Activated T-helper 1 cell treated with anti-CD3 and anti-CD28 coated beads, Interleukin-2, amount 50 U/mL, for 16 hours (primary cell): ENCODE results near the gene MUC5B.
"Not testable (repeated sequence)": the region's sequence is repeated elsewhere in the genome, so short reads cannot be mapped to it uniquely, and the experiment has no call there.

Source experiments
- DNase-seq, 2 donors: peaks; one replicate each; pipeline ENCODE4 v3.0.0-alpha.2; 2020; ENCODE audit warnings: low read depth in 1 of 2, low spot score in 1 of 2

Gene MUC5B

DNA sequence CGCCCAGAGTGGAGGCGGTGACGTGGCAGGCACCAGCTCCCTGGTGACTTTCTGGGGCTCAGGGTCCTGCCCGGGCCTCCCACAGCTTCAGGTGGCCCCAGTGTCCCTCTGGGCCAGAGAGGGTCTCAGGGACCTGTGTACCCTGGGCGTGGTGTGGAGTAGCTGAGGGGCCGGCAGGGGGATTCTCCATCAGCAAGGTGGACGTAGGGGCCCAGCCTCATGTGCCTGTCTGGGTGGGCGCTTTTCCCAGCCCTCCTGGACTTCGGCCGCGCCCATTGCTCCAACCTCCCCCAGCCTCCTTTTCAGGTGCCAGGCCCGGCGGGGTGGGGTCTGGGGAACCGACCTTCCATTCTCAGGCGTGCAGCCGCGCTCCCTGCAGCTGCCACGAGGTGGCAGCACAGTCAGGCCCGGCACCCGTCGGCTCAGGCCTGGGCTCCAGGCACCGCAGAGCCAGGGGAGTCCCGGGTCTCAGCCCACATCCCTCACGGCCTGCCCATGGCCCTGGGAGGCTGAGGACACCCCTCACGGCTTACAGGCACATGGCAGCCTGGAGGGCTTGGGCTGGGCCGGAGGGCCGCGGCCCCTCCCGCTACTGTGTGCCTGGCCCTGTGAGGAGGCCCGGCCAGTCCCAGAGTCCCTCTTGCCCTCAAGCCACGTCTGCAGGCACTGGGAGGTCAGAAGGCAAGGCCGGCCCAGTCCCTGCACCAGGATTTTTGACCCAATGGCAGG is 19.9 kb upstream of the MUC5B start:
- DNase-seq, result peak; percentile 43 to 44

DNA sequence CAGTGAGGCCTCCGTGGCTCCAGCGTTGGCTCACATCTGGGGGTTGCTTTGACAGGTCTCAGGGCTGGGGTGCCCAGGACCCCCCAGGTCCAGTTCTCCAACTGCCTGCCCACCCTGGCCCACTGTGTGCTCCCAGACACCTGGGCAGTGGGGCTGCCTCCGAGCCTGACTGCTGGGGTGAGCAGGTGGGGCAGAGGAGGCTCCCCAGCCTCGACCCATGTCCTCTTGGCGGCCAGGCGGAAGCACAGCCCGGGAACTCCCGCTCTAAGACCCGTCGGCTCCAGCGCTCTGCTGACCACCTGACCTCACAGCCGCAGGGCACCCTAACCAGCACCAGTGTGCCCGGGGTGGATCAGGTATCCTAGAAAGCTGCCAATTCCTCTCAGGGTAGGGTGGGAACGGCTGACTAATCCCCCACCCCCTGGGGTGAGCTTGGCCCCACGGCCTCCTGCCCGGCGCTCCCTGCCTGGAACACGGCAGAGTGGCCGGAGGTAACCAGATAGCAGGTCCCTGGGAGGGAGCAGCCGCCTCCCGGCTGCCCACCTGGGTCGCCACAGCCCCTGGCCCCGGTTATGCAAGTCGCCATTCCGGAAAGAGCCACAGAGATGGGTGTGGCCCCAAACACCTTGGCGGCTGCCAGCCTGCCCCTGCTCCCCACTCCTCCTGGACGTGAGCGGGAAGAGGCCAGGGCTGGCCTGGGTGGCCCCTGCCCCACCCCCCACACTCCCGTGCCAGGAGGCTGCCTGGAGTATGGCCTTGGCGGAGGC is 19.2 kb upstream of the MUC5B start:
- DNase-seq, result no peak

DNA sequence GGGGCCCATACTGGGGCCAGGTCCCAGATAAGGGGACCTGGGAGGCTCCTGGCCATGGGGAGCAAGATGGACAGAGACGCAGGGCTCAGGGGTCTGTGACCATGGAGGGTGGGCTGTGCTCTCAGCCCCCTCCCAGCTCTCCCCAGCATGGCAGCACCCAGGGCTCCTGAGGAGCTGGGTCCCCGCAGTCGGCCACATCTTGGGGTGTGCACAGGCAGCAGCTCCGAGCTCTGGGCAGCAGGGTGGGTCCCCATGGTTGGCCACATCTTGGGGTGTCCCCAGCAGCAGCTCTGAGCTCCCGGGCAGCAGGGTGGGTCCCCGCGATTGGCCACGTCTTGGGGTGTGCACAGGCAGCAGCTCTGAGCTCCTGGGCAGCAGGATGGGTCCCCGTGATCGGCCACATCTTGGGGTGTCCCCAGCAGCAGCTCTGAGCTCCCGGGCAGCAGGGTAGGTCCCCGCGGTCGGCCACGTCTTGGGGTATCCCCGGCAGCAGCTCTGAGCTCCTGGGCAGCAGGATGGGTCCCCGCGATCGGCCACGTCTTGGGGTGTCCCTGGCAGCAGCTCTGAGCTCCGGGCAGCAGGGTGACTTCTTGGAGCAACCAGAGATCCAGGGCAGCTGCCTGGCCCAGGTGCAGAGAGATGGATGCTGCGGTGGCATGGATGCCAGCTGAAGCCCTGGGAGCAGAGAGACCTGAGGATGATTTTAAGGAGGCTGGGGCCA is 18.3 kb upstream of the MUC5B start:
- DNase-seq, result no peak

DNA sequence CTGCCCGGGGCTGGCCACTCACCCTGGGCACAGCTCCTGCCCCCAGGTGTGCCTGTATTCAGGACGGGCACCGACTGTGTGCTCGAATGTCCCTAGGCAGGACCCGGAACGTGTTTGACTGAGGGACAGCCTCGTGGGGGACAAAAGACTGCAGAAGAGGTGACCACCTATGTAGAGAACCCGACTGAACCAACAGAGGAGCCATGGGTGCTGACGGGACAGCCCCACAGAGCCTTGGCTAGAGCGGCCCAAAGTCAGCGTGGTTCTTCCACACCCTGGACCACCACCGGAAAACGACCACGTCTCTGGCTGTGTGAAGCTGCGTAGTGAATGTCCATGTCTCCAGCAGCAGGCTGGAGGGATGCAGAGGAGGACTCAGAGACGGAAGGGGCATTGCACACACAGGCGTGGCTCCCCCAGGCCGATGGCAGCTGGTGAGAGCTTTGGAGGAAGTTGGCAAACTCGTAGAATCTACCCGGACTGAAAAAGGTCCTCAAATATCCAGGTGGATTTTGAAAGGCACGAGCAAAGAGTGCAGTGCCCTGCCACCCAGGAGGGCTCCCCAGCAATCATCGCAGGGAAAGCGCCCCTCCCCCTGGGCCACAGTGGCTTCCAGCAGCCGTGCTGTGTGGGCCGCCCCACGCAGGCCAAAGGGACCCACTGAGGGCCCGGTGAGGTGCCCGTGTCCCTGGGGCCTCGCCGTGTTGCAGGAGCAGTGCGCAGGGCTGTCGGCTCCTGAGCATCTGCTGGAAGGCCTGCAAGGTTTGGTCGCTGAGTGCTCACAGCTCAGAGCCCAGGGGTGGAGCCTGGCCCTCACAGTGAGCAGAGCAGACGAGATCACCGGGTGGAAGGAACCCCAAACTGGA is 17.5 kb upstream of the MUC5B start:
- no peak for DNase-seq

DNA sequence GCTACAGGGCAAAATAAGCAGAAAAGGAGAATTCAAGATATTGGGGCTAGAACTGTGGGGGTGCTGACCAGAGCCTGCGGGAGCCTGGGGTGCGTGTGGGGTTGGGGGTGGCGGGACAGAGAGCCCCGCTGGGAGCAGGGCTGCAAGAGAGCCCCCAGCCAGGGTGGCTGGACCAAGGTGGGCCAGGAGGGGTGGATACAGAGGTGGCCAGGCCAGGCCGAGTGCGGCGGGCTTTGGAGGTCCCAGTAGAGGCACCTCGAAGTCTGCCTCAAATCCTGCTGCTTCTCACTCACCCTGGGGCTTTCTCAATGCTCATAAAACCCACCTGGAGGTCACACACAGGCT is 16.9 kb upstream of the MUC5B start:
- no peak for DNase-seq

DNA sequence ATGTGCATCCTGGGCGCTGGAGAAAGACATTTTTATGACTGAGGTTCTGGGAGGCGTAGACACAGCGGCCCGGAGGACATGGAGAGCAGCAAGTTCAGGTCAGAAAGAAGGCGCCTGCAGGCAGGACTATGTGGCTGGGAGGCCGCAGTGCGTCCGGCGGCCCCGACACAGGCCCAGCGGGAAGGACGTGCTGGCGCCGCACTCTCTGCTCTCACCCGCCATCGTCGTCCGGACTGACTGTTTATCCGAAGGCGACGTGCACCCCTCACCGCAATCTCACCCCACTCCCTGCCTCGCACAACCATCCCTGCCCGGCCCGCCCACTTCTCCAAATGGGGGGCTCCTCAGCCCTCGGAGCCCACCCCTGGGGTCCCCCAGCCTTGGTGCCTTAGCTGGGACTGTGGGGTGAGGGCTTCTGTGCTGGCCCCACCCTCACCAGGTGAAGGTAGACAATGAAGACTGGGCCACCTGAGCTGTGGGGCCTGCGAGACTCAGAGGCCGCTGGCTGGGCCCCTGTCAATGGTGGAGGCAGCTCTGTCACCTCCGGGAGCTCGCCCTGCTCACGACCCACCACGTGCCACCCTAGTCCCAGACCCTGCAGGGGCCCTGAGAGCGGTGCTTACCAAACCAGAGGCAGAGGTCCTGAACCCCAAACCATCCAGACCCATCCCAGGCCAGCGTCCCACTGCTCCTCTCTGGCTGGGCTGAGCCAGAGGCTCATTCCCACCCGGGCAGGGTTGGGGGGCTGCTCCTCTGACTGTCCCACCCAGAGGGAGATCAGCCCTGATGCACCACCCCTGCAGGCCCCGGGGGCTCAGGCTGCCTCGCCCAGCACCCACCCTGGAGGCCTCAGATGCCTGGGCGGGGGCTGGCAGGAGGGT is 16.2 kb upstream of the MUC5B start:
- no peak for DNase-seq

DNA sequence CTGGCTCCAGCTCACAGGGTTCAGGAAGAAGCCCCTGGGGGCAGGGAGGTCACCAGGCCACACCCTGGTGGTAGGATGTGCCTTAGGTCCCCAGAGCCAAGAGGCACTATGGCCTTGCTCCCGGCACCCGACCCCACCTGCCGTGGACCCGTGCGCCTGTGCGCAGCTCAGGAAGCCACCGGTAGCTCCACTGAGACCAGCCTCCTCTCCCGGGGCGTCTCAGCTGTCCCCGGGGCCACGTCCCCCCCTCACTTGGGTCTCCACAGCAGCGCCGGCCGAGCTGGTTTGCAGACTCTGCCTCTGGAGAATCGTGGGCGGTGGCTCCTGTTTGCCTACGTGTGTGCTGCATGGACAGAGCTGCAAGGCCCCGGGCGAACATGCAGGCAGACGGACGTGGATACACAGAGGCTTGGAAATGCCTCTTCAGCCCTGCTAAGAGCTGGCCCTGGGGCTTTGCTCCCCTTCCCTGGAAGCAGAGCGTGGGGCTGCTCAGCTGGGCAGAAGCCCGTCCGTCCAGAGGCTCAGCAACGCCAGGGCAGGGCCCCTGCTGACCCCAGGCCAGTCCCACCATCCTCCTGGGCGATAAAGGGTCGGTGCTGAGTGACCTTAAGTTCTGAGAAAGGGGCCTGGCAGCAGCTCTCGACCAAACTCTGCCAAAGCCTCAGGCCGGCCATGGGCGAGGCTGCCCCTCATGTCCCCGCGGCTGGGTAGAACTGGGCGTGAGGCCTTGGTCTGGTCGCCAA is 15.3 kb upstream of the MUC5B start:
- no peak for DNase-seq

DNA sequence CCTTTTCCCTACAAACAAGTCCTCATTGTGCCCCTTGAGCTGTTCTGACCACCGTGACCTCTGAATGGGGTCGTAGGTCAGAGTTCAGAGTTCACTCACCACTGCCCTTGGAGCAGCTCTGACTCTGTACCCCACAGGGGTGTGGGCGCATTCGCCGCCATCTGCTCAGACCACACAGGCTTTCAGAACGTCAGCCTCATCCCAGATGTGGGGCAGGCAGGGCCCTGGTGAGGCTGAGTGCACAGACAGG is 14.8 kb upstream of the MUC5B start:
- no peak for DNase-seq

GRCh38 chr11:1208394-1209261 is 14.2 kb upstream of the MUC5B start:
- no peak for DNase-seq

DNA sequence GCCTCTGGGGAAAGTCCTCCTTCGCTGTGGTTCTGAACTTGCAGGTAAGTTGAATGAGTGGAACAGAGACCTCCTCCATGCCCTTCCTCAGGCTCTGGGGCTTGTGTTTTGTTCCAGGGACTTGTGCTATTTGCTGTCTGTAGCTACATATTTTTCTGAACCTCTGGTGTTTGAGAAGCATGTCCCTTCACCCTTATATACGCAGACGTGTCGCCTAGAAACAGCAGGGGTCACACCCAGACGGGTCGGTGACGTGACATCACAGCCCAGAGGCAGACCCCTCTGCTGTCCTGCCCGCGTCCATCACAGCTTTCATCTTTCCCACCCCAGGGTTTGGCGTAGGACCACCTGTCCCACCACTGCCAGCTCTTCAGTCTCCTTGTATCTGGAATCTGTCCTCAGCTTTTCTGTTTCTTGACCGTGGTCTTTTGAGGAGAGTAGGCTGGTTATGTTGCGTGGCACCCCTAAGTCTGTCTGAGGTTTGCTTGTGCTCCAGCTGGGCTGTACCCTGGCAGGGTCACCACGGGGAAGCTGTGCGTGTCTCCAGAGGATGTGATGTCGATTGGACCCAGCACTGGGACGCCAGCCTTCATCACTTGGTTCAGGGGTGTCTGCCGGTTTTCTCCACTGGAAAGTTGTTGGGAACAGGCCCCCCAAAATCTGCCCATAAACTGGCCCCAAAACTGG is 13.4 kb upstream of the MUC5B start:
- no peak for DNase-seq

- DNase-seq, result no peak
These were observed 11.0 kb upstream of the MUC5B start for GRCh38 chr11:1211838-1212237.

GRCh38 chr11:1215826-1216225 is 7.0 kb upstream of the MUC5B start:
- not testable (repeated sequence) for DNase-seq

GRCh38 chr11:1217151-1217550 is 5.7 kb upstream of the MUC5B start:
- no peak for DNase-seq

DNA sequence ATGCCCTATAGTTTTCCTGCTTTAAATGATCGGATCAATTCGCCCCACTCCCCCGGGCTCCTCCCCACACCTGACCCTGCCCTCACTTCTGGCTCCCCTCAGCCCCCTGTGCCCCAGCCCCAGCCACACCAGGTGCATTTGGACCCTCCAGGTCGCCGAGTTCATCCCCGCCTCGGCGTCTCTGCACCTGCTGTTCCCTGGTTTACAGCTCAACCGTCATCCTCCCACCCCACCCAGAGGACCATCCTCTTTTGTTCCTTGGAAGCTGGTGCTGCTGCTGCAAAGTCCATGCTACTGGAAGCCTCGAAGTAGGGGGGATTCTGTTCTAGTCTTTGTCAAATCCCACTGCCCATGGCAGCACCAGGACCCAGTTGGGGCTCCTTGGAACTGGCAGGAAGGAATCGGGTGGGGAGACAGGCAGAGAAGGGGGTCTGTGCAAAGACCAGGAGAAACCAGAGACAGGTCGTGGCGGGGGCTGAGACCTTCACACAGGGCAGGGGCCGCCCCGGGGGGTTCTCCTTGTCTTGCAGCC is 4.5 kb upstream of the MUC5B start:
- no peak for DNase-seq

GRCh38 chr11:1218788-1219445 is 3.9 kb upstream of the MUC5B start:
- no peak for DNase-seq

- DNase-seq, result no peak
These were observed 3.4 kb upstream of the MUC5B start for GRCh38 chr11:1219446-1219833.
